Measurements from ENCODE around the gene GRM1.

DNA sequence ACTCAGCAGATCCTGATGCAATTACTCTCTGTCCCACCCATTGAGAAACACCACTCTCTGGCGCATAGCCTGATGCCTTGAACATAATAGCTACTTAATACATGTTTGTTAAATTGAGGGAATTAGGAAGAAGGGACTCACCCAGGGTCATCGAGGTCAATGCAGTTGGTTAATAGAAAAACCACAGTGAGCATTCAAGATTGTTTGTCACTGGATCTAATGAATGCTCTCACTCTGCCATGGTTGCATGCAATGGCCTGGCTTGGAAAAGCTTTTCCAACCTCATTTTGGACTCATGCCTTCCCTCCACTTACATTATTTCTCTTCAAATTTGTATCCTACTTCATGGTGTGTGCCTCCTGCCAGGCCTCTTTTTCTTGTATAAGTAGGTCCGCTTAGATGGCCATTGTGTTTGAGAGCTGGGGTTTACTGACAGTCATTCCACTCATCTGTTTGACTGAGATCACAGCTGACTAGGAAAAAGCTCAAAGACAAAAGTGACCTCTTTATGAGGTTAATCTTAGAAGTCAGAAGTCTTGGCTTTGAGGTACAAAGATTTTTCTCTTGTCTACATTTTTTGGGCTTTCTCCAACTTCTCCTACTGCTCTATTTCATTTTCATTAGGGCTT, 360.0 kb downstream of the GRM1 start:
- TF ChIP-seq POLR2A (IDR thresholded peaks at IDR 0.05; ENCODE audit: low read length), result no peak
- no peak for TF ChIP-seq GATA1 (IDR thresholded peaks at IDR 0.05; ENCODE audit: low read depth, low read length)

Measured in erythroblast (primary cell).